WERI-Rb-1 (cell line): ENCODE results near the gene KLHL12.

Source experiments
- DNase-seq: peaks from one replicate; pipeline ENCODE4 v3.0.0-alpha.2; 2020
- H3K27ac ChIP-seq: fragments of 250-450 bp; sonication (Bioruptor Pico); 2 replicates; pipeline ENCODE4 v1.5.1; 2020; ENCODE audit warnings: mild to moderate bottlenecking, moderate library complexity
- H3K27me3 ChIP-seq: fragments of 250-450 bp; sonication (Bioruptor Pico); 2 replicates; pipeline ENCODE4 v1.5.1; 2021; ENCODE audit warnings: mild to moderate bottlenecking, low read depth, moderate library complexity; ENCODE audit not compliant: insufficient read depth, severe bottlenecking
- H3K36me3 ChIP-seq: fragments of 250-450 bp; sonication (Bioruptor Pico); 2 replicates; pipeline ENCODE4 v1.5.1; 2020; ENCODE audit warnings: mild to moderate bottlenecking, moderate library complexity
- H3K4me3 ChIP-seq: 2 replicates; pipeline ENCODE4 v1.5.1; 2011; ENCODE audit warnings: low read depth, mild to moderate bottlenecking, control low read depth, low read length
- H3K9me3 ChIP-seq: fragments of 250-450 bp; sonication (Bioruptor Pico); 2 replicates; pipeline ENCODE4 v1.5.1; 2021; ENCODE audit warnings: mild to moderate bottlenecking, moderate library complexity; ENCODE audit not compliant: severe bottlenecking
- TF ChIP-seq, protein P1 (sequence below): IDR thresholded peaks from 2 replicates; pipeline ENCODE4 v1.5.1; 2011; ENCODE audit warnings: low read depth, mild to moderate bottlenecking, control low read depth, inconsistent platforms, low read length

KLHL12 gene

DNA sequence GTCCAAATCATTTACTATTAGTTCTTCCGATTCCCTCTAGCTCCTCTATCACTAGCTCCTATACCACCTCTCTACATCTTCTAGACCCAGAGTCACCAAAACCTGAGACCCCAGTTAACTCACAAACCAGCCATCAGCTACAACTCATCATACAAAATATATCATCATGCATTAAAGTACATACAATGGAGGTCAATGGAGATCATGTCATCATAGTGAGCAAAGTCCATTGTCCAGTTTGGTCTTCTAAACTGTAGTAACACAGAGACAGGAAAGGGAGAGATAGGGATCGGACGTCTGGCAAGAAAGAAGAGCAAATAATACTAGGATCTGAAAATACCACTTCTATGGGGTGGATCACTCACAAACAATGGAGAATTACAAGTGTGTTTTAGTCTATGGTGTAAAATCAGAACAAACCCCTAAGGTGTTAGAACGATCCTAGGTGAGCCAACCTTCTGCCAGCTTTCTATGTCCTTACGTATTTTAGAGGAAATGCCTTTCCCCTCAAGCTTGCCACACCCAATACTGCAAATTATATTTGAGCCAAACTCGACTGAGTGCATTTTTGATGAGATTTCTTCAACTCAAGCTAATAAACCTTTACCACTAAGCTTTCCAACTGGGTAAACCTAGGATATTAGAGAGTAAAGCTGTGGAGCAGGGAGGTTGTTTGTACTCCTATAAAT is 27.2 kb upstream of the KLHL12 start:
- TF ChIP-seq, protein P1, sequence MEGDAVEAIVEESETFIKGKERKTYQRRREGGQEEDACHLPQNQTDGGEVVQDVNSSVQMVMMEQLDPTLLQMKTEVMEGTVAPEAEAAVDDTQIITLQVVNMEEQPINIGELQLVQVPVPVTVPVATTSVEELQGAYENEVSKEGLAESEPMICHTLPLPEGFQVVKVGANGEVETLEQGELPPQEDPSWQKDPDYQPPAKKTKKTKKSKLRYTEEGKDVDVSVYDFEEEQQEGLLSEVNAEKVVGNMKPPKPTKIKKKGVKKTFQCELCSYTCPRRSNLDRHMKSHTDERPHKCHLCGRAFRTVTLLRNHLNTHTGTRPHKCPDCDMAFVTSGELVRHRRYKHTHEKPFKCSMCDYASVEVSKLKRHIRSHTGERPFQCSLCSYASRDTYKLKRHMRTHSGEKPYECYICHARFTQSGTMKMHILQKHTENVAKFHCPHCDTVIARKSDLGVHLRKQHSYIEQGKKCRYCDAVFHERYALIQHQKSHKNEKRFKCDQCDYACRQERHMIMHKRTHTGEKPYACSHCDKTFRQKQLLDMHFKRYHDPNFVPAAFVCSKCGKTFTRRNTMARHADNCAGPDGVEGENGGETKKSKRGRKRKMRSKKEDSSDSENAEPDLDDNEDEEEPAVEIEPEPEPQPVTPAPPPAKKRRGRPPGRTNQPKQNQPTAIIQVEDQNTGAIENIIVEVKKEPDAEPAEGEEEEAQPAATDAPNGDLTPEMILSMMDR, result no peak
- no peaks in the 10 kb centered on the region for H3K27me3 ChIP-seq
- no peak overlapping the region for H3K4me3 ChIP-seq
- DNase-seq, result no peak
- no peak overlapping the region for H3K27ac ChIP-seq
- H3K36me3 ChIP-seq, result peaks cover 55% of the 10 kb centered on the region
- no peaks in the 10 kb centered on the region for H3K9me3 ChIP-seq

DNA sequence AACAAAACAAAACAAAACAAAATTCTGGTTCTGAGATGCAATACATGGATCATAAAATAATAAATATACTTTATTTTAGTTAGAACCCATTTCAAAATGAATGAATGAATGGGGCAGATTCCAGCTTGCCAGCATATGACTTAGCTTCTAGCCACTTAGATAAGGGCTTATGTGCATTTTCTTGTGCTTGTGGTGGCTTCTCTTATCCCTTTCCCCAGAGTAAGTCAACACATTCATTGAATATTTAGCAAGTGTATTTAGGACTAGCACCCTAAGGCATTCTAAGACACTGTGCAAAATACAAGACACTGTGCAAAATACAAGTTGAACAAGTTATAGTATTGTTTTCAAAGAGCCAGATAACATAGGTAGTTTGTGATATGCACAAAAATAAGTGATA is 26.4 kb upstream of the KLHL12 start:
- H3K36me3 ChIP-seq, result peaks cover 63% of the 10 kb centered on the region
- no peak overlapping the region for H3K4me3 ChIP-seq
- H3K9me3 ChIP-seq, result no peaks in the 10 kb centered on the region
- no peak overlapping the region for H3K27ac ChIP-seq
- TF ChIP-seq, protein P1, result no peak
- no peaks in the 10 kb centered on the region for H3K27me3 ChIP-seq
- no peak for DNase-seq

DNA sequence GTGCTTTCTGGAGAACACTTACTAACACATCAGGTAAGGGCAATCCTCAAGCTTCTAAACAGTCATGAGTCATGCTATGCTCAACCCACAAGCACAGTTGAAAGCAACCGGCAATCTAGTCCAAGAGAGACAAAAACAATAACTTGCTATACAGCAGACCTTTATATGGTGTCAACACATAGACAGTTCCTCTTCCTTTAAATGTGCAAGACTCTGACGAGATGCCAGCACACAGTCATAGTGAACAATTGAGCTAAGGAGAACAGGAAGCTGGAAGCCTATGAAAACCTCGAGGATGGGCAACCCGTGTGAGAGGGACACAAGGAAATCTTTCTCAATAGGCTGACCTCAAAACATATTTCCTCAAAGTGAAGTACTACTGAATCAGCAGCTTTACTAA is 25.8 kb upstream of the KLHL12 start:
- H3K4me3 ChIP-seq, result no peak overlapping the region
- H3K36me3 ChIP-seq, result peaks cover 66% of the 10 kb centered on the region
- DNase-seq, result no peak
- peak overlapping the region; percentile 48 for H3K27ac ChIP-seq
- no peaks in the 10 kb centered on the region for H3K27me3 ChIP-seq
- H3K9me3 ChIP-seq, result no peaks in the 10 kb centered on the region
- TF ChIP-seq, protein P1, result no peak

DNA sequence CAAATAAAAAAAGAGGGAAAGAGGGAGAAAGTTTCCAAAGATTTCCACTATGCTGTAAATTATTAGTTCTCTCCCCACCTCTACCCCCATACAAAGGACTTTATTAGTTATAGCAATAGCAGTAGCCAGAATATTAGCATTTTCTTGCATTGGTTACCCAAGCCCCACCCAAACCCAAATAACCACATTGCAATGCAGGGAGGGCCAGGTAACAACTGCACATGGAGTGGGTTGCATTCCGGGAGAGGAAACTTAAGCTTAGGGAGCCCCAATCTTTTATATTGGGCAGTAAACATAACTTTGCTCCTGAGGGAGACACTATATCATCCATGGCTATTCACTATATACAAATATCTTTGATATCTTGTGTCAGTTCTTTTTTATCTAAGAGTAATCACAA is 25.1 kb upstream of the KLHL12 start:
- no peaks in the 10 kb centered on the region for H3K9me3 ChIP-seq
- TF ChIP-seq, protein P1, result no peak
- no peak for DNase-seq
- H3K27me3 ChIP-seq, result no peaks in the 10 kb centered on the region
- H3K27ac ChIP-seq, result peak overlapping the region; percentile 48
- H3K4me3 ChIP-seq, result 0 out of 2 replicates have a peak overlapping the region, but pooled peaks have one; percentile 16
- peaks cover 73% of the 10 kb centered on the region for H3K36me3 ChIP-seq

DNA sequence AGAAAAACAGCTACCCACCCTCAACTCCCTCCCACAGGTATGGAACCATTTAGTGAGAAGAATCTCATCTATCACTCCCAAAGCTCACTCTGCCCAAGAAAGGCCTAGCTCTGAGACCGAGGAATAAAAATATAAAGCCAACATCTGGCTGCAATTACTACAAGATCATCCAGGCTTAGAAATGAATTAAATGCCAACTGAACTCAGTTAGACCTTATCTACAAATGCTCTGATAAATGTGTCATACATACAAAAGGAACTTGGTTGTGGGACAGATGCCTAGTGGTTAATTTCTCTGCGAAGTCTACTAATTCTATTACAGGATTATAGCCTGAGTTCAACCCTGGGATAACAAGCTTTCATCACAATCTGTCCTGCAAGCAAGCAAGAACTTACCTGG is 24.4 kb upstream of the KLHL12 start:
- peak overlapping the region; percentile 48 for H3K27ac ChIP-seq
- DNase-seq, result peak; percentile 59
- TF ChIP-seq, protein P1, result no peak
- peak overlapping the region; percentile 16; the same call in 1 of the 2 replicates for H3K4me3 ChIP-seq
- no peaks in the 10 kb centered on the region for H3K27me3 ChIP-seq
- H3K36me3 ChIP-seq, result peaks cover 73% of the 10 kb centered on the region
- no peaks in the 10 kb centered on the region for H3K9me3 ChIP-seq

DNA sequence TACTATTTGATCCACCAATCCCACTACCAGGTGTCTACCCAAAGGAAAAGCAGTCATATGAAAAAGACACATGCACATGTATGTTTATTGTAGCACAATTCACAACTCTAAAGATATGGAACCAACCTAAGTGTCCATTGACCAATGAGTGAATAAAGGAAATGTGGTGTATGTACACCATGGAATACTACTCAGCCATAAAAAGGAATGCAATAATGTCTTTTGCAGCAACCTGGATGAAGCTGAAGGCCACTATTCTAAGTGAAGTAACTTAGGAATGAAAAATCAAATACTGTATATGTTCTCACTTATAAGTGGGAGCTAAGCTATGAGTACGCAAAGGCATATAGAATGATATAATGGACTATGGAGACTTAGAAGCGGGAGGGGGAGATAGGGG is 18.4 kb upstream of the KLHL12 start:
- H3K36me3 ChIP-seq, result peaks cover 97% of the 10 kb centered on the region
- H3K27ac ChIP-seq, result no peak overlapping the region
- H3K4me3 ChIP-seq, result no peak overlapping the region
- no peaks in the 10 kb centered on the region for H3K9me3 ChIP-seq
- TF ChIP-seq, protein P1, result no peak
- H3K27me3 ChIP-seq, result no peaks in the 10 kb centered on the region
- no peak for DNase-seq
